Ishikawa (cell line): ENCODE results near the gene USP33.

ENCODE experiments used
- CEBPB ChIP-seq: IDR thresholded peaks from 2 replicates; pipeline ENCODE4 v1.6.1; 2012
- CREB1 ChIP-seq: IDR thresholded peaks from 2 replicates; pipeline ENCODE4 v1.6.1; 2012; ENCODE audit warnings: low read depth
- EGR1 ChIP-seq: IDR thresholded peaks from 2 replicates; pipeline ENCODE4 v1.6.1; 2012
- EP300 ChIP-seq: IDR thresholded peaks from 2 replicates; pipeline ENCODE4 v1.6.1; 2012; ENCODE audit warnings: borderline replicate concordance
- FOXM1 ChIP-seq: IDR thresholded peaks from 2 replicates; pipeline ENCODE4 v1.6.1; 2012; ENCODE audit warnings: low read depth, borderline replicate concordance
- NFIC ChIP-seq: IDR thresholded peaks from 2 replicates; pipeline ENCODE4 v1.6.1; 2012
- RAD21 ChIP-seq: IDR thresholded peaks from 2 replicates; pipeline ENCODE4 v1.6.1; 2012; ENCODE audit warnings: low read depth
- TAF1 ChIP-seq: IDR thresholded peaks from 2 replicates; pipeline ENCODE4 v1.6.1; 2012; ENCODE audit warnings: low read depth, mild to moderate bottlenecking
- TCF12 ChIP-seq: IDR thresholded peaks from 2 replicates; pipeline ENCODE4 v1.6.1; 2012; ENCODE audit warnings: low read depth
- TEAD4 ChIP-seq: IDR thresholded peaks from 2 replicates; pipeline ENCODE4 v1.6.1; 2012
- YY1 ChIP-seq: IDR thresholded peaks from 2 replicates; pipeline ENCODE4 v1.6.1; 2012; ENCODE audit warnings: low read depth
- ZBTB7A ChIP-seq: IDR thresholded peaks from 2 replicates; pipeline ENCODE4 v1.6.1; 2012; ENCODE audit warnings: low read depth
- TF ChIP-seq, protein P1 (sequence below): IDR thresholded peaks from 2 replicates; pipeline ENCODE4 v1.6.1; 2012; ENCODE audit warnings: low read depth, mild to moderate bottlenecking
- TF ChIP-seq, protein P2 (sequence below): IDR thresholded peaks from 2 replicates; pipeline ENCODE4 v1.6.1; 2012
- TF ChIP-seq, protein P3 (sequence below): IDR thresholded peaks from 2 replicates; pipeline ENCODE4 v1.6.1; 2012

The USP33 gene

DNA sequence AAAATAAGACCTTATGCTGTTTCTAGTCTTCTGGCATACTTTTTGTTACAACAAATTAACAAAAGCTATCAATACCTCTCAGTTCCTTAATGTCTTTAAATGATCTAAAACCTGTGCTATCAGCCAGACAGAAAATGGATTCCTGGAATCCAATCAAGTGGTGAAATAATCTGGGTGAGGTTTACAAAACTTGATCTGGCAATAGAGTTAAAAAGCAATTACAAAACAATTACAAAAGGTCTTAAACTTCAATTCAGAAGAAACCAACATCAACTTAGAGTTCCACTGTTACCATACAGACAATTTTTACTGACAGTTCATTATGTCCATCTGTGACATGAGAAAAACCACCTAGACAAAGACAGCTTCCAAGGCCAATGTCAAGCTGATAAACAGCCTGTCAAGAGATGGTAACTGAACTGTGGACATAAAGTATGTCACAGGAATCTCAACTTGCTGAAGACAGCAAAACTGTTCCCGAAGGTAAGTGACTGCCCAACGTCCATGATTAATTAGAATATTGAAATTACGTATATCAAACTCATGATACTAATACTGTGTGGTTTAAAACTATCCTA lies 94.6 kb downstream of the USP33 start:
- TF ChIP-seq, protein P1, sequence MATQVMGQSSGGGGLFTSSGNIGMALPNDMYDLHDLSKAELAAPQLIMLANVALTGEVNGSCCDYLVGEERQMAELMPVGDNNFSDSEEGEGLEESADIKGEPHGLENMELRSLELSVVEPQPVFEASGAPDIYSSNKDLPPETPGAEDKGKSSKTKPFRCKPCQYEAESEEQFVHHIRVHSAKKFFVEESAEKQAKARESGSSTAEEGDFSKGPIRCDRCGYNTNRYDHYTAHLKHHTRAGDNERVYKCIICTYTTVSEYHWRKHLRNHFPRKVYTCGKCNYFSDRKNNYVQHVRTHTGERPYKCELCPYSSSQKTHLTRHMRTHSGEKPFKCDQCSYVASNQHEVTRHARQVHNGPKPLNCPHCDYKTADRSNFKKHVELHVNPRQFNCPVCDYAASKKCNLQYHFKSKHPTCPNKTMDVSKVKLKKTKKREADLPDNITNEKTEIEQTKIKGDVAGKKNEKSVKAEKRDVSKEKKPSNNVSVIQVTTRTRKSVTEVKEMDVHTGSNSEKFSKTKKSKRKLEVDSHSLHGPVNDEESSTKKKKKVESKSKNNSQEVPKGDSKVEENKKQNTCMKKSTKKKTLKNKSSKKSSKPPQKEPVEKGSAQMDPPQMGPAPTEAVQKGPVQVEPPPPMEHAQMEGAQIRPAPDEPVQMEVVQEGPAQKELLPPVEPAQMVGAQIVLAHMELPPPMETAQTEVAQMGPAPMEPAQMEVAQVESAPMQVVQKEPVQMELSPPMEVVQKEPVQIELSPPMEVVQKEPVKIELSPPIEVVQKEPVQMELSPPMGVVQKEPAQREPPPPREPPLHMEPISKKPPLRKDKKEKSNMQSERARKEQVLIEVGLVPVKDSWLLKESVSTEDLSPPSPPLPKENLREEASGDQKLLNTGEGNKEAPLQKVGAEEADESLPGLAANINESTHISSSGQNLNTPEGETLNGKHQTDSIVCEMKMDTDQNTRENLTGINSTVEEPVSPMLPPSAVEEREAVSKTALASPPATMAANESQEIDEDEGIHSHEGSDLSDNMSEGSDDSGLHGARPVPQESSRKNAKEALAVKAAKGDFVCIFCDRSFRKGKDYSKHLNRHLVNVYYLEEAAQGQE: no peak
- TF ChIP-seq TCF12 (no peak), FOXM1 (no peak), ZBTB7A (no peak), NFIC (no peak), EP300 (no peak), YY1 (no peak), RAD21 (no peak), TEAD4 (no peak), EGR1 (no peak), CREB1 (no peak), TAF1 (no peak), CEBPB (no peak)
- TF ChIP-seq, protein P2, sequence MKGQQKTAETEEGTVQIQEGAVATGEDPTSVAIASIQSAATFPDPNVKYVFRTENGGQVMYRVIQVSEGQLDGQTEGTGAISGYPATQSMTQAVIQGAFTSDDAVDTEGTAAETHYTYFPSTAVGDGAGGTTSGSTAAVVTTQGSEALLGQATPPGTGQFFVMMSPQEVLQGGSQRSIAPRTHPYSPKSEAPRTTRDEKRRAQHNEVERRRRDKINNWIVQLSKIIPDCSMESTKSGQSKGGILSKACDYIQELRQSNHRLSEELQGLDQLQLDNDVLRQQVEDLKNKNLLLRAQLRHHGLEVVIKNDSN: no peak
- TF ChIP-seq, protein P3, sequence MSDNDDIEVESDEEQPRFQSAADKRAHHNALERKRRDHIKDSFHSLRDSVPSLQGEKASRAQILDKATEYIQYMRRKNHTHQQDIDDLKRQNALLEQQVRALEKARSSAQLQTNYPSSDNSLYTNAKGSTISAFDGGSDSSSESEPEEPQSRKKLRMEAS: no peak

DNA sequence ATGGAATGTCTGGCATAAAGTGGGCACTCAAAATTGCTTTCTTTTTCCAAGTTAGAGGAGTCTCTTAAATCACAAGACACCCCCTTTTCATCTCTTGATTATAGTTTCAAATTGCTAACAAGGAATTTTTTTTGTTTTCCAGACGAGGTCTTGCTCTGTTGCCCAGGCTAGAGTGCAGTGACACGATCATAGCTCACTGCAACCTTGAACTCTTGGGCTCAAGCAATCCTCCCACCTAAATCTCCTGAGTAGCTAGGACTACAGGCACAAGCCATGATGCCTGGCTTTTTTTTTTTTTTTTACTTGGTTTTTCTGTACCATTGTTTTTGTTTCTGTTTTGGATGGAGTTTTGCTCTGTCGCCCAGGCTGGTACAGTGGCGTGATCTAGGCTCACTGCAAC lies 98.0 kb downstream of the USP33 start:
- TF ChIP-seq FOXM1 (no peak), RAD21 (no peak), NFIC (no peak), CEBPB (no peak), TCF12 (no peak), EGR1 (no peak), TEAD4 (no peak), EP300 (no peak), YY1 (no peak), TAF1 (no peak)
- TF ChIP-seq, protein P1: no peak
- TF ChIP-seq, protein P2: no peak

DNA sequence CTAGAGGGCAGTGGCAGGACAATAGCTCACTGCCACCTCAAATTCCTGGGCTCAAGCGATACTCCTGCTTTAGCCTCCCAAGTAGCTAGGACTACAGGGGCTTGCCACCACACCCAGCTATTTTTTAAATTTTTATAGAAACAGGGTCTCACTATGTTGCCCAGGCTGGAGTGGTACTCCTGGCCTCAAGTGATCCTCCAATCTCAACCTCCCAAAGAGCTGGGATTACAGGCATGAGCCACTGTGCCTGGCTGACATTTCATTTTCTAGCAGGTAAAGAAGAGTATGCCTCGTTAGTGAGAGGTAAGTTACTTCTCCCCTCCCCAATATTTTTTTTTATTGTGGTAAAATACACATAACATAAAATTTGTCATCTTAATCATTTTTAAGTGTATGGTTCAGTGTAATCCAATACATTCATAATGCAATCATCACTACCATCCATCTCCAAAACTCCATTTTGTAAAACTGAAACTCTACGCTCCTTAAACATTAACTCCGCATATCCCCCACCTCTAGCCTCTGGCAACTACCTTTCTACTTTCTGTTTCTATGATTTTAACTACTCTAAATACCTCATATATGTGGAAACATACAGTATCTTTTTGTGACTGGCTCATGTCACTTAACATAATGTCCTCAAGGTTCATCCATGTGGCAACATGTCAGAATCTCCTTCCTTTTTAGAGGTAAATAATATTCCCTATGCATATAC lies 99.6 kb downstream of the USP33 start:
- no peak for TF ChIP-seq RAD21
- TF ChIP-seq YY1: no peak
- TF ChIP-seq ZBTB7A: no peak
- TF ChIP-seq TCF12: no peak

DNA sequence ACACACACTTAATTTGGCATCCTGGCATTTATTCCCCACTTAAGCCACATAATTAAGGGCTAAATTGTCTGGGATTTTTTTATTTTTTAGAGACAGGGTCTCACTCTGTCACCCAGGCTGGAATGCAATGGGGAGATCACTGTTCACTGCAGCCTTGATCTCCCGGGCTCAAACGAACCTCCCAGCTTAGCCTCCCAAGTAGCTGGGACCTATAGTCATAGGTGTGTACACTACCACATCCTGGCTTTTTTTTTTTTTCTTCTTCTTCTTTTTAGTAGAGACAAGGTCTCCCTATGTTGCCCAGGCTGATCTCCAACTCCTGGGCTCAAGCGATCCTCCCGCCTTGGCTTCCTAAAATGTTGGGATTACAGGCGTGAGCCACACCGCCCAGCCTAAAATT lies 101.4 kb downstream of the USP33 start:
- TF ChIP-seq CEBPB (no peak), TCF12 (no peak), FOXM1 (no peak), CREB1 (no peak), EGR1 (no peak), NFIC (no peak), EP300 (no peak), YY1 (no peak), TAF1 (no peak), TEAD4 (no peak), RAD21 (no peak), ZBTB7A (no peak)
- TF ChIP-seq, protein P2: no peak
- TF ChIP-seq, protein P3: no peak
- TF ChIP-seq, protein P1: no peak
